ENCODE data around the gene LRRC26. TPM values are rescaled to one million over a fixed set of nuclear protein-coding genes. Genes with fewer than 3 reads are reported as not detected.

Gene LRRC26
- total and polyA plus RNA-seq, 2 of the 13 experiments (the other 11 are each of a cell fraction or from before 2014, with no cell fraction given): not detected

DNA sequence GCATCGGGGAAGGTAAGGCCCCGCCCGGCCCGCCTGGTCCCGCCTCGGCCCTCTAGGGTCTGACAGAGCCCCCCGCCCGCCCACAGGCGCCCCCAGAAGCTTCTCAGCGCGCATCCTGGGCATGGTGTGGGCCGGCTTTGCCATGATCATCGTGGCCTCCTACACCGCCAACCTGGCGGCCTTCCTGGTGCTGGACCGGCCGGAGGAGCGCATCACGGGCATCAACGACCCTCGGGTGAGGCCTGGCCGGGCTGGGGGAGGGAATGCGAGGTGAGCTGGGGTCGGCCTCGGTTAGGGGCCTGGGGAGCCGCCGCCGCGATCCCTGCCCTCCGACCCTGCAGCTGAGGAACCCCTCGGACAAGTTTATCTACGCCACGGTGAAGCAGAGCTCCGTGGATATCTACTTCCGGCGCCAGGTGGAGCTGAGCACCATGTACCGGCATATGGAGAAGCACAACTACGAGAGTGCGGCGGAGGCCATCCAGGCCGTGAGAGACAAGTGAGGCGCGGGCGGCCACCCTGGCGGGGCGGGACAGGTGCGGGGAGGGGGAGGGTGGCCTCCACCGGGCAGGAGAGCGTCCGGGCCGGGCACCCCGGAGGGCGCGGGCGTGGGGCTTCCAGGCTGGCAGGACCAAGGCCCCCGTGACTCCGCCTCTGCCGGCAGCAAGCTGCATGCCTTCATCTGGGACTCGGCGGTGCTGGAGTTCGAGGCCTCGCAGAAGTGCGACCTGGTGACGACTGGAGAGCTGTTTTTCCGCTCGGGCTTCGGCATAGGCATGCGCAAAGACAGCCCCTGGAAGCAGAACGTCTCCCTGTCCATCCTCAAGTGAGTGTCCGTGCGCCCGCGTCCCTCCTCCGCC lies 7.1 kb downstream of the LRRC26 start (continued):
- TF ChIP-seq, protein P1, sequence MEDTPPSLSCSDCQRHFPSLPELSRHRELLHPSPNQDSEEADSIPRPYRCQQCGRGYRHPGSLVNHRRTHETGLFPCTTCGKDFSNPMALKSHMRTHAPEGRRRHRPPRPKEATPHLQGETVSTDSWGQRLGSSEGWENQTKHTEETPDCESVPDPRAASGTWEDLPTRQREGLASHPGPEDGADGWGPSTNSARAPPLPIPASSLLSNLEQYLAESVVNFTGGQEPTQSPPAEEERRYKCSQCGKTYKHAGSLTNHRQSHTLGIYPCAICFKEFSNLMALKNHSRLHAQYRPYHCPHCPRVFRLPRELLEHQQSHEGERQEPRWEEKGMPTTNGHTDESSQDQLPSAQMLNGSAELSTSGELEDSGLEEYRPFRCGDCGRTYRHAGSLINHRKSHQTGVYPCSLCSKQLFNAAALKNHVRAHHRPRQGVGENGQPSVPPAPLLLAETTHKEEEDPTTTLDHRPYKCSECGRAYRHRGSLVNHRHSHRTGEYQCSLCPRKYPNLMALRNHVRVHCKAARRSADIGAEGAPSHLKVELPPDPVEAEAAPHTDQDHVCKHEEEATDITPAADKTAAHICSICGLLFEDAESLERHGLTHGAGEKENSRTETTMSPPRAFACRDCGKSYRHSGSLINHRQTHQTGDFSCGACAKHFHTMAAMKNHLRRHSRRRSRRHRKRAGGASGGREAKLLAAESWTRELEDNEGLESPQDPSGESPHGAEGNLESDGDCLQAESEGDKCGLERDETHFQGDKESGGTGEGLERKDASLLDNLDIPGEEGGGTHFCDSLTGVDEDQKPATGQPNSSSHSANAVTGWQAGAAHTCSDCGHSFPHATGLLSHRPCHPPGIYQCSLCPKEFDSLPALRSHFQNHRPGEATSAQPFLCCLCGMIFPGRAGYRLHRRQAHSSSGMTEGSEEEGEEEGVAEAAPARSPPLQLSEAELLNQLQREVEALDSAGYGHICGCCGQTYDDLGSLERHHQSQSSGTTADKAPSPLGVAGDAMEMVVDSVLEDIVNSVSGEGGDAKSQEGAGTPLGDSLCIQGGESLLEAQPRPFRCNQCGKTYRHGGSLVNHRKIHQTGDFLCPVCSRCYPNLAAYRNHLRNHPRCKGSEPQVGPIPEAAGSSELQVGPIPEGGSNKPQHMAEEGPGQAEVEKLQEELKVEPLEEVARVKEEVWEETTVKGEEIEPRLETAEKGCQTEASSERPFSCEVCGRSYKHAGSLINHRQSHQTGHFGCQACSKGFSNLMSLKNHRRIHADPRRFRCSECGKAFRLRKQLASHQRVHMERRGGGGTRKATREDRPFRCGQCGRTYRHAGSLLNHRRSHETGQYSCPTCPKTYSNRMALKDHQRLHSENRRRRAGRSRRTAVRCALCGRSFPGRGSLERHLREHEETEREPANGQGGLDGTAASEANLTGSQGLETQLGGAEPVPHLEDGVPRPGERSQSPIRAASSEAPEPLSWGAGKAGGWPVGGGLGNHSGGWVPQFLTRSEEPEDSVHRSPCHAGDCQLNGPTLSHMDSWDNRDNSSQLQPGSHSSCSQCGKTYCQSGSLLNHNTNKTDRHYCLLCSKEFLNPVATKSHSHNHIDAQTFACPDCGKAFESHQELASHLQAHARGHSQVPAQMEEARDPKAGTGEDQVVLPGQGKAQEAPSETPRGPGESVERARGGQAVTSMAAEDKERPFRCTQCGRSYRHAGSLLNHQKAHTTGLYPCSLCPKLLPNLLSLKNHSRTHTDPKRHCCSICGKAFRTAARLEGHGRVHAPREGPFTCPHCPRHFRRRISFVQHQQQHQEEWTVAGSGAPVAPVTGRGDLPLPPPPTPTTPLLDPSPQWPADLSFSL (CRISPR knock-in tag; IDR thresholded peaks at IDR 0.05): no peak
- 0 out of 2 replicates have a peak, but pooled peaks have one; percentile 50 for TF ChIP-seq ZNF616 (CRISPR knock-in tag; IDR thresholded peaks at IDR 0.05; ENCODE audit: low read depth)
- TF ChIP-seq, protein P2, sequence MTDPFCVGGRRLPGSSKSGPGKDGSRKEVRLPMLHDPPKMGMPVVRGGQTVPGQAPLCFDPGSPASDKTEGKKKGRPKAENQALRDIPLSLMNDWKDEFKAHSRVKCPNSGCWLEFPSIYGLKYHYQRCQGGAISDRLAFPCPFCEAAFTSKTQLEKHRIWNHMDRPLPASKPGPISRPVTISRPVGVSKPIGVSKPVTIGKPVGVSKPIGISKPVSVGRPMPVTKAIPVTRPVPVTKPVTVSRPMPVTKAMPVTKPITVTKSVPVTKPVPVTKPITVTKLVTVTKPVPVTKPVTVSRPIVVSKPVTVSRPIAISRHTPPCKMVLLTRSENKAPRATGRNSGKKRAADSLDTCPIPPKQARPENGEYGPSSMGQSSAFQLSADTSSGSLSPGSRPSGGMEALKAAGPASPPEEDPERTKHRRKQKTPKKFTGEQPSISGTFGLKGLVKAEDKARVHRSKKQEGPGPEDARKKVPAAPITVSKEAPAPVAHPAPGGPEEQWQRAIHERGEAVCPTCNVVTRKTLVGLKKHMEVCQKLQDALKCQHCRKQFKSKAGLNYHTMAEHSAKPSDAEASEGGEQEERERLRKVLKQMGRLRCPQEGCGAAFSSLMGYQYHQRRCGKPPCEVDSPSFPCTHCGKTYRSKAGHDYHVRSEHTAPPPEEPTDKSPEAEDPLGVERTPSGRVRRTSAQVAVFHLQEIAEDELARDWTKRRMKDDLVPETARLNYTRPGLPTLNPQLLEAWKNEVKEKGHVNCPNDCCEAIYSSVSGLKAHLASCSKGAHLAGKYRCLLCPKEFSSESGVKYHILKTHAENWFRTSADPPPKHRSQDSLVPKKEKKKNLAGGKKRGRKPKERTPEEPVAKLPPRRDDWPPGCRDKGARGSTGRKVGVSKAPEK (CRISPR knock-in tag; IDR thresholded peaks at IDR 0.05; ENCODE audit: borderline replicate concordance): no peak
- TF ChIP-seq, protein P3, sequence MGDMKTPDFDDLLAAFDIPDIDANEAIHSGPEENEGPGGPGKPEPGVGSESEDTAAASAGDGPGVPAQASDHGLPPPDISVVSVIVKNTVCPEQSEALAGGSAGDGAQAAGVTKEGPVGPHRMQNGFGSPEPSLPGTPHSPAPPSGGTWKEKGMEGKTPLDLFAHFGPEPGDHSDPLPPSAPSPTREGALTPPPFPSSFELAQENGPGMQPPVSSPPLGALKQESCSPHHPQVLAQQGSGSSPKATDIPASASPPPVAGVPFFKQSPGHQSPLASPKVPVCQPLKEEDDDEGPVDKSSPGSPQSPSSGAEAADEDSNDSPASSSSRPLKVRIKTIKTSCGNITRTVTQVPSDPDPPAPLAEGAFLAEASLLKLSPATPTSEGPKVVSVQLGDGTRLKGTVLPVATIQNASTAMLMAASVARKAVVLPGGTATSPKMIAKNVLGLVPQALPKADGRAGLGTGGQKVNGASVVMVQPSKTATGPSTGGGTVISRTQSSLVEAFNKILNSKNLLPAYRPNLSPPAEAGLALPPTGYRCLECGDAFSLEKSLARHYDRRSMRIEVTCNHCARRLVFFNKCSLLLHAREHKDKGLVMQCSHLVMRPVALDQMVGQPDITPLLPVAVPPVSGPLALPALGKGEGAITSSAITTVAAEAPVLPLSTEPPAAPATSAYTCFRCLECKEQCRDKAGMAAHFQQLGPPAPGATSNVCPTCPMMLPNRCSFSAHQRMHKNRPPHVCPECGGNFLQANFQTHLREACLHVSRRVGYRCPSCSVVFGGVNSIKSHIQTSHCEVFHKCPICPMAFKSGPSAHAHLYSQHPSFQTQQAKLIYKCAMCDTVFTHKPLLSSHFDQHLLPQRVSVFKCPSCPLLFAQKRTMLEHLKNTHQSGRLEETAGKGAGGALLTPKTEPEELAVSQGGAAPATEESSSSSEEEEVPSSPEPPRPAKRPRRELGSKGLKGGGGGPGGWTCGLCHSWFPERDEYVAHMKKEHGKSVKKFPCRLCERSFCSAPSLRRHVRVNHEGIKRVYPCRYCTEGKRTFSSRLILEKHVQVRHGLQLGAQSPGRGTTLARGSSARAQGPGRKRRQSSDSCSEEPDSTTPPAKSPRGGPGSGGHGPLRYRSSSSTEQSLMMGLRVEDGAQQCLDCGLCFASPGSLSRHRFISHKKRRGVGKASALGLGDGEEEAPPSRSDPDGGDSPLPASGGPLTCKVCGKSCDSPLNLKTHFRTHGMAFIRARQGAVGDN (CRISPR knock-in tag; IDR thresholded peaks at IDR 0.05): peak; percentile 60
- no peak for TF ChIP-seq ZSCAN30 (CRISPR knock-in tag; IDR thresholded peaks at IDR 0.05)
- no peak for TF ChIP-seq CBX2 (IDR thresholded peaks at IDR 0.05; ENCODE audit: low read depth, low read length)
- TF ChIP-seq CBX2 (CRISPR knock-in tag; IDR thresholded peaks at IDR 0.05; ENCODE audit: low read depth): no peak
- TF ChIP-seq U2AF1 (optimal IDR thresholded peaks at IDR 0.05; ENCODE audit: low read depth, low read length): no peak
- no peak for TF ChIP-seq ZNF20 (CRISPR knock-in tag; IDR thresholded peaks at IDR 0.05)
- no peak for TF ChIP-seq ZNF33A (CRISPR knock-in tag; IDR thresholded peaks at IDR 0.05; ENCODE audit: borderline replicate concordance)
- TF ChIP-seq SPEN (CRISPR knock-in tag; IDR thresholded peaks at IDR 0.05; ENCODE audit: low read depth): no peak
- TF ChIP-seq, protein P4, sequence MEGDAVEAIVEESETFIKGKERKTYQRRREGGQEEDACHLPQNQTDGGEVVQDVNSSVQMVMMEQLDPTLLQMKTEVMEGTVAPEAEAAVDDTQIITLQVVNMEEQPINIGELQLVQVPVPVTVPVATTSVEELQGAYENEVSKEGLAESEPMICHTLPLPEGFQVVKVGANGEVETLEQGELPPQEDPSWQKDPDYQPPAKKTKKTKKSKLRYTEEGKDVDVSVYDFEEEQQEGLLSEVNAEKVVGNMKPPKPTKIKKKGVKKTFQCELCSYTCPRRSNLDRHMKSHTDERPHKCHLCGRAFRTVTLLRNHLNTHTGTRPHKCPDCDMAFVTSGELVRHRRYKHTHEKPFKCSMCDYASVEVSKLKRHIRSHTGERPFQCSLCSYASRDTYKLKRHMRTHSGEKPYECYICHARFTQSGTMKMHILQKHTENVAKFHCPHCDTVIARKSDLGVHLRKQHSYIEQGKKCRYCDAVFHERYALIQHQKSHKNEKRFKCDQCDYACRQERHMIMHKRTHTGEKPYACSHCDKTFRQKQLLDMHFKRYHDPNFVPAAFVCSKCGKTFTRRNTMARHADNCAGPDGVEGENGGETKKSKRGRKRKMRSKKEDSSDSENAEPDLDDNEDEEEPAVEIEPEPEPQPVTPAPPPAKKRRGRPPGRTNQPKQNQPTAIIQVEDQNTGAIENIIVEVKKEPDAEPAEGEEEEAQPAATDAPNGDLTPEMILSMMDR (CRISPR knock-in tag; IDR thresholded peaks at IDR 0.05): peak; percentile 64

Measured in HepG2 (cell line).